T-helper 2 cell treated with Interferon-gamma antibody and Interleukin-4, amounts not matched to agents 100 ng/mL and 5 ng/mL, for 36 hours (primary cell): ENCODE results near the gene TGOLN2. TPM values are rescaled to one million over a fixed set of nuclear protein-coding genes. Genes with fewer than 3 reads are reported as not detected.

Experiments
- intact Hi-C: fragments of 100-400 bp; cut with micrococcal nuclease; formaldehyde crosslinking; loops from one replicate; pipeline ENCODE4 v1.15.1; 2023
- total RNA-seq: library from RNA; stranded (reverse); gene quantifications from 2 replicates; pipeline ENCODE4 v1.2.3, GENCODE V29; 2022

TGOLN2 gene
- total RNA-seq, 1 donor from 2014 or later: 133 TPM

DNA sequence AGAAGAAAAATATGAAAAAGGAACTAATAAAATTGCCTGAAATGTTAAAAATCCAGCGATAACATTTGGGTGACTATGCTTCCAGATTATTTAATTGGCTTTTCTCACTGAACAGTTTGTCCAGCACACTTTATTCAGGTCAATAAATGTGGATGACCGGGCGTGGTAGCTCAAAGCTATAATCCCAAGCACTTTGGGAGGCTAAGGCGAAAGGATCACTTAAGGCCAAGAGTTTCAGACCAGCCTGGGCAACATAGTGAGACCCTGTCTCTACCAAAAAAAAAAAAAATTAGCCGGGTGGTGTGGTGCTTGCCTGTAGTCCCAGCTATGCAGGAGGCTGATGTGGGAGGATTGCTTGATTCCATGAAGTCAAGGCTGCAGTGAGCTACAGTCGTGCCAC, 55.4 kb downstream of the TGOLN2 start:
- intact Hi-C loops: no loop called here

DNA sequence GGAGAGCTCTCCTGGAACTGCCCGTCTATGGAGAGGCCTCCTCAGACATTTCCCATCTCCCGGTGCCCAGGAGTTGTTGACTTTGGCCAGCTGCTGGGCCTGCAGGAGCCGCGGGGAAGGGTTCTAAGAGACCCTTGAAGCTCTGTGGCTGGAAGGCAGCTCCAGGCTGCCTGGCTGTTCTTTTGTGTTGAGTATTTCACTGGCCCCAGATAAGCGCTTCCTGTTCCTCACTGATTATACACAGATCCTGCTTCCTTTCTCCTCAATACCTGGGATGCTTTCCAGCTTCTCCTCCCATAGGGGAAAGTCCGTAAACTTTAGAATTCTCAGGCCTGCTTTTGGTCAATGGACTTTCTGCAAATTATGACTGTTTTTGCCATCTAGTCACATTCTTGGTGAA, 57.8 kb downstream of the TGOLN2 start:
- intact Hi-C loops: no loop called here

Other genes starting within 250 kb of the TGOLN2 start
- not detected in 2 replicates for gene TCF7L1, start 194.6 kb downstream of the TGOLN2 start, total RNA-seq
- gene RETSAT, start 26.5 kb upstream of the TGOLN2 start, total RNA-seq: 25.2 and 25.3 TPM in 2 replicates
- gene ELMOD3, start 26.8 kb upstream of the TGOLN2 start, total RNA-seq: 19.0 and 21.2 TPM in 2 replicates
- 403 and 407 TPM in 2 replicates for gene CAPG, start 82.4 kb upstream of the TGOLN2 start, total RNA-seq
- gene SH2D6, start 90.7 kb upstream of the TGOLN2 start, total RNA-seq: 0.32 and 0.52 TPM in 2 replicates
- gene MAT2A, start 211.2 kb upstream of the TGOLN2 start, total RNA-seq: 327 and 333 TPM in 2 replicates
- gene GGCX, start 233.5 kb upstream of the TGOLN2 start, total RNA-seq: 21.3 and 24.3 TPM in 2 replicates
- gene VAMP8, start 249.6 kb upstream of the TGOLN2 start, total RNA-seq: 139 and 146 TPM in 2 replicates